DND-41 (cell line): ENCODE measurements around the gene RASSF7.

Experiments used
- ATAC-seq: fragments of 200-7000 bp; cut with Tn5 transposase; 3 replicates; pipeline ENCODE4 v1.9.1; 2021; ENCODE audit warnings: low read depth; ENCODE audit not compliant: insufficient read depth
- DNase-seq: peaks from one replicate; pipeline ENCODE4 v3.0.0-alpha.2; 2020
- H2AFZ ChIP-seq: 2 replicates; pipeline ENCODE4 v1.6.0; 2012; ENCODE audit warnings: low read depth, low read length
- H3K27ac ChIP-seq: 2 replicates; pipeline ENCODE4 v1.5.1; 2012; ENCODE audit warnings: low read length, inconsistent platforms
- H3K27me3 ChIP-seq: fragments of 200-600 bp; sonication (generic); 2 replicates; pipeline ENCODE4 v1.6.0; 2012; ENCODE audit warnings: low read length, mild to moderate bottlenecking, inconsistent platforms; ENCODE audit not compliant: insufficient read depth, poor library complexity
- H3K36me3 ChIP-seq: 2 replicates; pipeline ENCODE4 v1.5.1; 2012; ENCODE audit warnings: low read length, inconsistent platforms; ENCODE audit not compliant: insufficient read depth
- H3K4me1 ChIP-seq: 2 replicates; pipeline ENCODE4 v1.5.1; 2012; ENCODE audit warnings: mild to moderate bottlenecking, low read length; ENCODE audit not compliant: insufficient read depth
- H3K4me2 ChIP-seq: 2 replicates; pipeline ENCODE4 v1.6.0; 2012; ENCODE audit warnings: mild to moderate bottlenecking, moderate library complexity, low read length, inconsistent platforms; ENCODE audit not compliant: insufficient read depth
- H3K4me3 ChIP-seq, 2 experiments: fragments of 200-600 bp in 1 of 2; shearing (Covaris generic) in 1 of 2; 2 replicates each; pipeline ENCODE4 v1.5.1; 2012 to 2016; ENCODE audit warnings: inconsistent platforms in 2 of 2, low read length in 2 of 2, mild to moderate bottlenecking in 2 of 2, low read depth in 1 of 2, moderate library complexity in 1 of 2
- H3K79me2 ChIP-seq: 2 replicates; pipeline ENCODE4 v1.6.0; 2012; ENCODE audit warnings: low read length, inconsistent platforms; ENCODE audit not compliant: insufficient read depth
- H3K9ac ChIP-seq: 2 replicates; pipeline ENCODE4 v1.6.0; 2012; ENCODE audit warnings: low read depth, mild to moderate bottlenecking, inconsistent platforms, low read length, moderate library complexity
- H3K9me3 ChIP-seq: 2 replicates; pipeline ENCODE4 v1.5.1; 2012; ENCODE audit warnings: low read length, moderate library complexity, mild to moderate bottlenecking, inconsistent platforms; ENCODE audit not compliant: insufficient read depth, severe bottlenecking
- H4K20me1 ChIP-seq: 2 replicates; pipeline ENCODE4 v1.6.0; 2012; ENCODE audit warnings: low read length; ENCODE audit not compliant: insufficient read depth
- EZH2 ChIP-seq: IDR thresholded peaks from 3 replicates; pipeline ENCODE4 v1.6.1; 2012; ENCODE audit warnings: borderline replicate concordance, low read depth, mild to moderate bottlenecking, moderate library complexity, low read length, inconsistent platforms; ENCODE audit not compliant: severe bottlenecking
- TF ChIP-seq, protein P1 (sequence below): IDR thresholded peaks from 2 replicates; pipeline ENCODE4 v1.5.1; 2012; ENCODE audit warnings: borderline replicate concordance, low read length, moderate library complexity, mild to moderate bottlenecking; ENCODE audit not compliant: poor library complexity, severe bottlenecking; ENCODE audit errors: extremely low read depth

RASSF7 gene

GRCh38 chr11:612961-613300 lies 52.2 kb downstream of the RASSF7 start:
- Histone ChIP-seq H3K4me1 (peaks cover 35% of the 10 kb centered on the region), H3K36me3 (peaks cover 67% of the 10 kb centered on the region), H3K4me3 (no peak overlapping the region), H3K9ac (no peak overlapping the region), H3K4me2 (no peak overlapping the region), H3K9me3 (no peaks in the 10 kb centered on the region), H4K20me1 (peaks cover 64% of the 10 kb centered on the region), H3K27me3 (no peaks in the 10 kb centered on the region), H3K27ac (no peak overlapping the region), H3K79me2 (peaks cover 17% of the 10 kb centered on the region), H2AFZ (no peak overlapping the region)
- DNase-seq (no peak), ATAC-seq (no peak)
- TF ChIP-seq EZH2, result no peak
- TF ChIP-seq, protein P1, sequence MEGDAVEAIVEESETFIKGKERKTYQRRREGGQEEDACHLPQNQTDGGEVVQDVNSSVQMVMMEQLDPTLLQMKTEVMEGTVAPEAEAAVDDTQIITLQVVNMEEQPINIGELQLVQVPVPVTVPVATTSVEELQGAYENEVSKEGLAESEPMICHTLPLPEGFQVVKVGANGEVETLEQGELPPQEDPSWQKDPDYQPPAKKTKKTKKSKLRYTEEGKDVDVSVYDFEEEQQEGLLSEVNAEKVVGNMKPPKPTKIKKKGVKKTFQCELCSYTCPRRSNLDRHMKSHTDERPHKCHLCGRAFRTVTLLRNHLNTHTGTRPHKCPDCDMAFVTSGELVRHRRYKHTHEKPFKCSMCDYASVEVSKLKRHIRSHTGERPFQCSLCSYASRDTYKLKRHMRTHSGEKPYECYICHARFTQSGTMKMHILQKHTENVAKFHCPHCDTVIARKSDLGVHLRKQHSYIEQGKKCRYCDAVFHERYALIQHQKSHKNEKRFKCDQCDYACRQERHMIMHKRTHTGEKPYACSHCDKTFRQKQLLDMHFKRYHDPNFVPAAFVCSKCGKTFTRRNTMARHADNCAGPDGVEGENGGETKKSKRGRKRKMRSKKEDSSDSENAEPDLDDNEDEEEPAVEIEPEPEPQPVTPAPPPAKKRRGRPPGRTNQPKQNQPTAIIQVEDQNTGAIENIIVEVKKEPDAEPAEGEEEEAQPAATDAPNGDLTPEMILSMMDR, result no peak

- TF ChIP-seq EZH2, result no peak
- TF ChIP-seq, protein P1, result no peak
- DNase-seq (peak; percentile 70), ATAC-seq (0 out of 3 replicates have a peak, but pooled peaks have one; percentile 3)
- Histone ChIP-seq H3K27ac (0 out of 2 replicates have a peak overlapping the region, but pooled peaks have one; percentile 32), H3K36me3 (peaks cover 67% of the 10 kb centered on the region), H3K4me2 (no peak overlapping the region; the same call in 1 of the 2 replicates), H4K20me1 (peaks cover 63% of the 10 kb centered on the region), H3K27me3 (no peaks in the 10 kb centered on the region), H2AFZ (no peak overlapping the region), H3K4me1 (peaks cover 35% of the 10 kb centered on the region), H3K4me3 (no peak overlapping the region), H3K9ac (no peak overlapping the region), H3K9me3 (no peaks in the 10 kb centered on the region), H3K79me2 (peaks cover 17% of the 10 kb centered on the region)
Observed at GRCh38 chr11:613369-613968, 52.7 kb downstream of the RASSF7 start.
